HL-60/S4 (cell line): ENCODE measurements around the gene CREB1.
"Not testable (repeated sequence)": the region's sequence is repeated elsewhere in the genome, so short reads cannot be mapped to it uniquely, and the experiment has no call there.

ENCODE experiments used
- in situ Hi-C: fragments of 300-500 bp; cut with MboI; formaldehyde crosslinking; loops from 2 replicates; pipeline ENCODE4 v1.14.3; 2022; ENCODE audit warnings: low sequenced_read_pairs

The CREB1 gene

DNA sequence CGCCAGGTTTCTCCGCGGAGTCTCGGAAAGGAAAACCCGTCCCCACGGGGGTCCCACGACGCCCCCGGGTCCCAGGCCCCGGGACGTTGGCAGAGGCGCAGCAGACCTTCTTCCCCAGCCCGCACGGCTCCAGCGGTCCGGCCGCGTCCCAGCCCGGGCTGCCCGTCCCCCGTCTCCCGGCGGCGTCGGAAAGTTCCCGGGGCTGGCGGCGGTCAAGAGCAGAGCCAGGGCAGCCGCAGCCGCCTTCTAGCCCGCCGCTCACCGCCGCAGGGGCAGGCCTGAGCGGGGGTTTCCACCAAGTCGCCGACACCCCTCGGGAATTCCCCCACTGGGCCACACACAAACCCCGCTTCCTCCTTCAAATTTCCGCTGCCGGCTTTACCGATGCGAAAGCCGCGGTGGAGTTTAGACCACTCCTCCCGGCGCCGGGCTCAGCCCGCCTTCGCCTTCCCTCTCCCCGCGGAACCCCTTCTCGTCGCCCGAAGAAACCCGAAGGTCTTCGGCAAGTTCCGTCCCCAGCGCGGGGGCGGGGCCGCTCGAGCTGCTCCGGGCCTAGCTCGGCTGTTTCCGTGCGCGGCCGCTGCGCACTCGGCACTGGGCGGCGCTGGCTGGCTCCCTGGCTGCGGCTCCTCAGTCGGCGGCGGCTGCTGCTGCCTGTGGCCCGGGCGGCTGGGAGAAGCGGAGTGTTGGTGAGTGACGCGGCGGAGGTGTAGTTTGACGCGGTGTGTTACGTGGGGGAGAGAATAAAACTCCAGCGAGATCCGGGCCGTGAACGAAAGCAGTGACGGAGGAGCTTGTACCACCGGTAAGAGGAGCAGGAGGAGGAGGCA lies at the start of gene CREB1:
Gene CREB1 (plus strand): TSS at position 633 of the 830 bp plus-strand sequence. CDS start 25,674 bp downstream, outside the sequence.
- in situ Hi-C loops: no loop called here

GRCh38 chr2:207480521-207481040 lies 49.2 kb upstream of the CREB1 start:
- in situ Hi-C loops: no loop called here

DNA sequence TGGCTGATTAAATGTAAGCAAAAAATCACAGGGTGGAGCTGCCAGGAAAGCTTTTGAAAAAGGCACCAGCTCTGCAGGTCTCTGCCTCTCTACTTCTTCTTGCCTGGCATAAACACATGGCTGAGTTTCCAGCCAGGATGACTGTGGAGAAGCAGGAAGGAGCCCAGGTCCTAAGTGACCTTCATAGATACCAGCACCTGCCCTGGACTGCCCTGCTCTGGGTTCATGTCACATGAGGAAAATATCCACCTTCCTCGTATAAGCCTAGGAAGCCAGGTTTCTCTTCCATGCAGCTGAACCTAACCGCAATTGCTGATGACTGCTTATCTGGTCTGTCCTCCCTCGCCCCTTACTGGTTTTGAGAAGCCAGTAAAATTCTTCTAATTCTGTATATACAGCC lies 47.8 kb upstream of the CREB1 start:
- in situ Hi-C loops: no loop called here

- in situ Hi-C loops: no loop called here
Measured at GRCh38 chr2:207482630-207483029, 47.1 kb upstream of the CREB1 start.

DNA sequence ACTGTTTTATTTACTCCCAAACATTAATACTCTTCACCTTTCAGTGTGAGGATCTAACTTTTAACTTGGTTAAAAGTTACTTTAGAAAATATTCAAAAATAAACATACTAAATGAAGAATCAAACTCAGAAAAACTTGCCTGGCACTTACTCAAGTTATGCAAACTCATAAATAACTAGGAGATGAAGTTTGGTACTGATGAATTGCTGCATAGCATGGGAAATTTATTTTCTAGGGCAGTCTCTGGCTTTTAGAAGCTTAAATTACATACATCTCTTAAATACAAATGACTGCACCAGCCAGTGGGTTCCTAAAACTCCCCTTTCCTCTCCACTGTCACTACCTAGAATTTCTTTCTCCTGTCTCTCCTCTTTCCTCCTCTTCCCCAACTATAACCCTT lies 46.7 kb upstream of the CREB1 start:
- in situ Hi-C loops: no loop called here

GRCh38 chr2:207483477-207483876 lies 46.3 kb upstream of the CREB1 start:
- in situ Hi-C loops: no loop called here

- in situ Hi-C loops: no loop called here
Measured at GRCh38 chr2:207484444-207485391, 45.0 kb upstream of the CREB1 start.

GRCh38 chr2:207487650-207488311 lies 42.0 kb upstream of the CREB1 start:
- in situ Hi-C loops: no loop called here

- in situ Hi-C loops: no loop called here
Measured at GRCh38 chr2:207489251-207489650, 40.5 kb upstream of the CREB1 start.

DNA sequence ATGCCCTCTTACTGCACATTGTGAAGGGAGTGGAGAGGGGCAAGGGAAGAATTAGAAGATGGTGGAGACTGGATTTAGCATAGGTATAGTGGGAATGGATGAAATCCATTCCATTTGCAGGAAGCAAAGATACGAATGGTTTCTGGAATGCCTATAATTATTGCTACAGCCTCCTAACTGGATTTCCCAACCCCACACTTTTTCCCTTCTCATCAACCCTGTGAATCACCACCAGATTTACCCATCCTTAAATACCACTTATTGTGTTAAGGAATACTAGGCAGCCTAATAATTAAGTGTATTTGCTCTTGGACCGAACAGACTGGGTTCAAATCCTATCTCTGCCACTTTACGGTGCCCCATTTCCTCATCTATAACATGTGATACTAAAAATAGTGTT lies 39.3 kb upstream of the CREB1 start:
- in situ Hi-C loops: no loop called here

- in situ Hi-C loops: no loop called here
Measured at GRCh38 chr2:207491086-207491485, 38.7 kb upstream of the CREB1 start.

DNA sequence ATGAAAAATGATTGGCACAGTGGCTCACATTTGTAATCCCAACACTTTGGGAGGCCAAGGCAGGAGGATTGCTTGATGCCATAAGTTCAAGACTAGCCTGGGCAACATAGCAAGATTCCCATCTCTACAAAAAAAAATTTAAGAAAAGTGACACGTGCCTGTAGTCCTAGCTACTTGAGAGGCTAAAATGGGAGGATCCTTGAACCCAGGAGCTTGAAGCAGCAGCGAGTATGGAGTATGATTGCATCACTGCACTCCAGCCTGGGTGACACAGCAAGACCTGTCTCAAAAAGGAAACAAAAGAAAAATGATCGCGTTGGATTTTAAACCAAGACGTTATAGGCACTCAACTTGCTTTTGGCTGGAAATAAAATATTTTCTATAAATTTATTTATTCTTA lies 37.8 kb upstream of the CREB1 start:
- in situ Hi-C loops: no loop called here

DNA sequence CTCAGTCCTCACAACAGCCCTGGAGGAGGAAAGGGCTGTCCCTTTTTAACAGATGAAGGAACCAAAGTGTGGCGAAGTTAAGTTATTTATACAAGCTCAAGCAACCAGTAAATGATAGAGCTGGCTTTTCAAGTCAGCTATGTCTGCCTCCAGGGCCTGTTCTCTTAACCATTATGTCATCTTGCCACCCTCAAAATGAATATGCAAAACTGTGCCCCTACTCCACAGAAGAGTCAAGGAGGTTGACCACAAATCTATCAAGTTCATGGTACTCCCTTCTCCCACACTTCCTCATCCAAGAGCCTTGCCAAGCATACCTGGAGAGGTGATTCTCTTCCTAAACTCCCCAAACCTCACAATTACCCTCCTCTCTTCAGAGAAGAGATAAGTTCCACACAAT lies 37.3 kb upstream of the CREB1 start:
- in situ Hi-C loops: no loop called here

GRCh38 chr2:207494137-207494536 lies 35.6 kb upstream of the CREB1 start:
- in situ Hi-C loops: no loop called here

DNA sequence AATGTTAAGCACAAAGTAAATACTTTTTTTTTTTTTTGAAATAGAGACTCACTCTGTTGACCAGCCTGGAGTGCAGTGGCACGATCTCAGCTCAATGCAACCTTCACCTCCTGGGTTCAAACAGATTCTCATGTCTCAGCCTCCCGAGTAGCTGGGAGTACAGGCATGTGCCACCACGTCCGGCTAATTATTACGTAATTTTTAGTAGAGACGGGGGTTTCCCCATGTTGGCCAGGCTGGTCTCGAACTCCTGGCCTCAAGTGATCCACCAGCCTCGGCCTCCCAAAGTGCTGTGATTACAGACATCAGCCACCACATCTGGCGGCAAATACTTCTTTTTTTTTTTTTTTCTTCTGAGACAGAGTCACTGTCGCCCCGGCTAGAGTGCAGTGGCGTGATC lies 32.8 kb upstream of the CREB1 start:
- in situ Hi-C loops: not testable (repeated sequence)

DNA sequence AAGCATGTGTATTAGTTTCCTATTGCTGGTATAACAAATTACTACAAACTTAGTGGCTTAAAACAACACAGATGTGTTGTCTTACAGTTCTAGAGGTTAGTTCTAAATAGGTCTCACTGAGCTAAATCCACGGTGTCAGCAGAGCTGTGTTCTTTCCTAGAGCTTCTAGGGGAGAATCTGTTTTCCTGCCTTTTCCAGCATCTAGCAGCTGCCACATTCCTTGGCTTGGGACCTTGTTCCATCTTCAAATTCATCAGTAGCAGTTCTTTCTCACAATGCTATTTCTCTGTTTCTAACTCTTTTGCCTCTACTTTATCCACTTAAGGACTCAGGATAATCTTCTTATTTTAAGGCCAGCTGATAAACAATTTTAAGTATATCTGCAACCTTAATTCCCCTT lies 32.2 kb upstream of the CREB1 start:
- in situ Hi-C loops: no loop called here

GRCh38 chr2:207498427-207498826 lies 31.3 kb upstream of the CREB1 start:
- in situ Hi-C loops: no loop called here

DNA sequence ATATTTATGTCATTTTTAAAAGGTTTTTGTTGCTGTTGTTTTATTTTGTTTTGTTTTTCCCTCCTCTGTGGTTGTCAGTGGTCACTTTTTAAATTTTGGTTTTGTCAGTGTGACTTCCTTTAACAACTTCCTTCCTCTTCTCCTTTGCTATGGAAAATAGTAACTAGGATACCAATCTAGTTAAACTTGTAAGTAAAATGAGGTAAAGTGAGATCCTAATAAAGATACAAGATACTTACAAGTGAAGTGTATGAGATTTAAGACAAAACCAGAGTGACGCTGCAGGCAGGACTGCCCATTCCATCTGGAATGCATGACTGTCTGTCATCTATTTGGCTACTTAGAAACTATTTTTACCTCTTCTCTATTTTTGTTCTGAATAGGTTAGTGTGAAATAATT lies 30.6 kb upstream of the CREB1 start:
- in situ Hi-C loops: no loop called here

GRCh38 chr2:207501802-207502576 lies 27.8 kb upstream of the CREB1 start:
- in situ Hi-C loops: no loop called here

DNA sequence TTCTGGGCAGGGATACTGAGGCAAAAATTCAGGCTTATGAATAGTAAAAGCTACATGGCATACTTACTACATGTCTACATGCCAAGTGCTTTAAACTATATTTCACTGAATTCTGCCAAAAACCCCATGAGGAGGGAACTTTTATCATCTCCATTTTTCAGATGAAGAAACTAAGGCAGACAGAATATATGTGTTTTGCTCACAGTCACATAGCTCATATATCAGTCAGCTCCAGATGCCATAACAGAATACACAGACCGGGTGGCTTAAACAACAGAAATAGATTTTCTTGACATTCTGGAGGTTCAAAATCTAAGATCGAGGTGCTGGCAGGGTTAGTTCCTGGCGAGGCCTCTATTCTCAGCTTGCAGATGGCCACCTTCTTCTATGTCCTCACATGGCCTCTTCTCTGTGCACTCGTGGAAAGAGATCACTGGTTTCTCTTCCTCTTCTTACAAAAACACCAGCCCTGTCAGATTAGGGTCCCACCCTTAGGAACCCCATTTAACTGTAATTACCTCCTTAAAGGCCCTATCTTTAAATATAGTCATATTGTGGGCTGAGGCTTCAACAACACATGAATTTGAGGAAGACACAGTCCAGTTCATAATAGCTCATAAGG lies 27.1 kb upstream of the CREB1 start:
- in situ Hi-C loops: no loop called here
